ENCODE data around the gene PALM3.

DNA sequence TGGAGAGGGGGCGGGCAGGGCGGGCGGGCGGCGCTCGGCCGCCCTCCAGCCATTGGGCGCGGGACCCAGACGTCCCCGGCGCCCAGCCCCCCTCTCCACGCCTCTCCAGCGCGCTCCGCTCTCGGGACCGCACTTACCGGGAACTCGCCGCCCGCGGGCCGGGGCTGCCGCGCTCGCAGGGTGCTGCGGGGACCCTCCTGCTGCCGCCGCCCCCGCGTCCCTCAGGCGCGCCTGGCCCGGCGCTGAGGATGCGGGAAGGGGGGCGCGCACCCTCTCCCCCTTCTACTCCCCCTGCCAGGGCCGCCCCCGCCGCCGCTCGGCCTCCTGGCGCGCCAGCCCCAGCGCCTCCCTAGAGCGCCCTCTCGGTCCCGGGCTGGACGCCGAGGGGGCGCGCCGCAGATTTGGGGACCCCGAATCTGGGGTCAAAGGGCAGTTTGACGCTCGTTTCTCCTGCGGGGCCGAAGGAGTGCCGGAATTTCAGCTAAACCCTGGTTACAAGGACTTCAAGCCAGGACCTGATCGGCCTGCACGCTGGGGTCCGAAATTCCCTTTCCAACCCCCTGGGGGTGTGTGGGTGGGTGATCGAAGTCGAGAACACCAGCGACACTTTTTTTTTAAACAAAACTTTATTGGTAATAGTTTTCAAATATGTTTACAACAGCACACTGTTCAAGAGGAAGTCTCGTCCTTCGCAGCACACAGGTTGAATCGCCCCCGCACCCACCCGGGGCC is 29.4 kb upstream of the PALM3 start:
- TF ChIP-seq EZH2phosphoT487 (IDR thresholded peaks at IDR 0.05; ENCODE audit: borderline replicate concordance, low read length) (no peak), EZH2 (IDR thresholded peaks at IDR 0.05; ENCODE audit: low read length, unreplicated experiment) (no peak)
- TF ChIP-seq, protein P1, sequence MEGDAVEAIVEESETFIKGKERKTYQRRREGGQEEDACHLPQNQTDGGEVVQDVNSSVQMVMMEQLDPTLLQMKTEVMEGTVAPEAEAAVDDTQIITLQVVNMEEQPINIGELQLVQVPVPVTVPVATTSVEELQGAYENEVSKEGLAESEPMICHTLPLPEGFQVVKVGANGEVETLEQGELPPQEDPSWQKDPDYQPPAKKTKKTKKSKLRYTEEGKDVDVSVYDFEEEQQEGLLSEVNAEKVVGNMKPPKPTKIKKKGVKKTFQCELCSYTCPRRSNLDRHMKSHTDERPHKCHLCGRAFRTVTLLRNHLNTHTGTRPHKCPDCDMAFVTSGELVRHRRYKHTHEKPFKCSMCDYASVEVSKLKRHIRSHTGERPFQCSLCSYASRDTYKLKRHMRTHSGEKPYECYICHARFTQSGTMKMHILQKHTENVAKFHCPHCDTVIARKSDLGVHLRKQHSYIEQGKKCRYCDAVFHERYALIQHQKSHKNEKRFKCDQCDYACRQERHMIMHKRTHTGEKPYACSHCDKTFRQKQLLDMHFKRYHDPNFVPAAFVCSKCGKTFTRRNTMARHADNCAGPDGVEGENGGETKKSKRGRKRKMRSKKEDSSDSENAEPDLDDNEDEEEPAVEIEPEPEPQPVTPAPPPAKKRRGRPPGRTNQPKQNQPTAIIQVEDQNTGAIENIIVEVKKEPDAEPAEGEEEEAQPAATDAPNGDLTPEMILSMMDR (conservative IDR thresholded peaks at IDR 0.05; ENCODE audit: low read depth, low read length) = peak; percentile 63

Data from PC-3 (cell line).